Activated naive CD8-positive, alpha-beta T cell treated with anti-CD3 and anti-CD28 coated beads for 36 hours (primary cell): ENCODE results near the gene PHACTR4. TPM values are rescaled to one million over a fixed set of nuclear protein-coding genes. Genes with fewer than 3 reads are reported as not detected.
A peak's percentile ranks its signal among the peaks of the same experiment; 100 is the strongest.

Experiments used
- DNase-seq: peaks from one replicate; pipeline ENCODE4 v3.0.0; 2021
- H3K27ac Mint-ChIP-seq: one replicate; pipeline ENCODE4 v1.8.0; 2022; ENCODE audit warnings: mild to moderate bottlenecking, moderate library complexity, mixed read lengths
- H3K27me3 Mint-ChIP-seq: one replicate; pipeline ENCODE4 v1.8.0; 2022; ENCODE audit warnings: mild to moderate bottlenecking, mixed read lengths
- H3K36me3 Mint-ChIP-seq: one replicate; pipeline ENCODE4 v1.8.0; 2021; ENCODE audit warnings: mild to moderate bottlenecking, mixed read lengths
- H3K4me1 Mint-ChIP-seq: one replicate; pipeline ENCODE4 v1.8.0; 2021; ENCODE audit warnings: mixed read lengths
- H3K4me3 Mint-ChIP-seq: one replicate; pipeline ENCODE4 v1.8.0; 2022; ENCODE audit warnings: mild to moderate bottlenecking, moderate library complexity, mixed read lengths
- H3K9me3 Mint-ChIP-seq: one replicate; pipeline ENCODE4 v1.8.0; 2022; ENCODE audit warnings: mixed read lengths
- total RNA-seq, 2 experiments: library from RNA; stranded (reverse); gene quantifications; one replicate each; pipeline ENCODE4 v1.2.3, GENCODE V29; 2021

Gene PHACTR4
- total RNA-seq, 2 experiments from 2014 or later: 23.9 TPM

- no peaks in the 10 kb centered on the region for H3K27me3 Mint-ChIP-seq
- DNase-seq: no peak
- no peaks in the 10 kb centered on the region for H3K9me3 Mint-ChIP-seq
- no peaks in the 10 kb centered on the region for H3K36me3 Mint-ChIP-seq
- H3K27ac Mint-ChIP-seq: no peak overlapping the region
- peaks cover 6% of the 10 kb centered on the region for H3K4me1 Mint-ChIP-seq
- H3K4me3 Mint-ChIP-seq: no peak overlapping the region
Measured at GRCh38 chr1:28394136-28394535, 24.6 kb downstream of the PHACTR4 start.

- peaks cover 5% of the 10 kb centered on the region for H3K4me1 Mint-ChIP-seq
- DNase-seq: no peak
- H3K36me3 Mint-ChIP-seq: no peaks in the 10 kb centered on the region
- H3K27me3 Mint-ChIP-seq: no peaks in the 10 kb centered on the region
- no peak overlapping the region for H3K4me3 Mint-ChIP-seq
- H3K9me3 Mint-ChIP-seq: no peaks in the 10 kb centered on the region
- no peak overlapping the region for H3K27ac Mint-ChIP-seq
Measured at GRCh38 chr1:28395181-28395580, 25.6 kb downstream of the PHACTR4 start.

GRCh38 chr1:28401760-28402159, 32.2 kb downstream of the PHACTR4 start:
- Mint-ChIP-seq H3K4me1 (peaks cover 4% of the 10 kb centered on the region), H3K4me3 (no peak overlapping the region), H3K36me3 (no peaks in the 10 kb centered on the region), H3K27ac (no peak overlapping the region), H3K27me3 (no peaks in the 10 kb centered on the region), H3K9me3 (no peaks in the 10 kb centered on the region)
- no peak for DNase-seq

GRCh38 chr1:28409090-28409489, 39.5 kb downstream of the PHACTR4 start:
- no peak for DNase-seq
- H3K4me3 Mint-ChIP-seq: no peak overlapping the region
- no peaks in the 10 kb centered on the region for H3K27me3 Mint-ChIP-seq
- H3K36me3 Mint-ChIP-seq: no peaks in the 10 kb centered on the region
- no peaks in the 10 kb centered on the region for H3K9me3 Mint-ChIP-seq
- H3K27ac Mint-ChIP-seq: no peak overlapping the region
- peaks cover 4% of the 10 kb centered on the region for H3K4me1 Mint-ChIP-seq

- Mint-ChIP-seq H3K9me3 (no peaks in the 10 kb centered on the region), H3K27ac (no peak overlapping the region)
Measured at GRCh38 chr1:28411656-28412055, 42.1 kb downstream of the PHACTR4 start.

GRCh38 chr1:28412731-28413130, 43.2 kb downstream of the PHACTR4 start:
- no peaks in the 10 kb centered on the region for H3K27me3 Mint-ChIP-seq
- DNase-seq: no peak
- H3K4me3 Mint-ChIP-seq: no peak overlapping the region
- H3K9me3 Mint-ChIP-seq: no peaks in the 10 kb centered on the region
- H3K4me1 Mint-ChIP-seq: peaks cover 16% of the 10 kb centered on the region
- no peak overlapping the region for H3K27ac Mint-ChIP-seq
- no peaks in the 10 kb centered on the region for H3K36me3 Mint-ChIP-seq

More at GRCh38 chr1:28411656-28412055, 42.1 kb downstream of the PHACTR4 start:
- peaks cover 8% of the 10 kb centered on the region for H3K4me1 Mint-ChIP-seq
- no peak for DNase-seq
- H3K27me3 Mint-ChIP-seq: no peaks in the 10 kb centered on the region
- H3K36me3 Mint-ChIP-seq: no peaks in the 10 kb centered on the region
- H3K4me3 Mint-ChIP-seq: no peak overlapping the region

GRCh38 chr1:28416509-28417194, 47.1 kb downstream of the PHACTR4 start:
- Mint-ChIP-seq H3K9me3 (no peaks in the 10 kb centered on the region), H3K27ac (no peak overlapping the region)
- DNase-seq: no peak

GRCh38 chr1:28417441-28417922, 47.9 kb downstream of the PHACTR4 start:
- Mint-ChIP-seq H3K36me3 (peaks cover 3% of the 10 kb centered on the region), H3K27ac (peak overlapping the region; percentile 76), H3K27me3 (no peaks in the 10 kb centered on the region), H3K4me1 (peaks cover 25% of the 10 kb centered on the region), H3K9me3 (no peaks in the 10 kb centered on the region), H3K4me3 (no peak overlapping the region)
- peak; percentile 21 for DNase-seq

More at GRCh38 chr1:28416509-28417194, 47.1 kb downstream of the PHACTR4 start:
- Mint-ChIP-seq H3K4me3 (no peak overlapping the region), H3K4me1 (peaks cover 22% of the 10 kb centered on the region), H3K36me3 (peaks cover 3% of the 10 kb centered on the region), H3K27me3 (no peaks in the 10 kb centered on the region)

- Mint-ChIP-seq H3K4me1 (peaks cover 25% of the 10 kb centered on the region), H3K27ac (peak overlapping the region; percentile 76), H3K4me3 (no peak overlapping the region), H3K9me3 (no peaks in the 10 kb centered on the region), H3K36me3 (peaks cover 3% of the 10 kb centered on the region), H3K27me3 (no peaks in the 10 kb centered on the region)
- DNase-seq: no peak
Measured at GRCh38 chr1:28417926-28418637, 48.5 kb downstream of the PHACTR4 start.

GRCh38 chr1:28421744-28422143, 52.2 kb downstream of the PHACTR4 start:
- no peaks in the 10 kb centered on the region for H3K27me3 Mint-ChIP-seq
- peaks cover 3% of the 10 kb centered on the region for H3K36me3 Mint-ChIP-seq
- H3K4me3 Mint-ChIP-seq: no peak overlapping the region
- peaks cover 23% of the 10 kb centered on the region for H3K4me1 Mint-ChIP-seq
- no peak overlapping the region for H3K27ac Mint-ChIP-seq
- no peak for DNase-seq
- no peaks in the 10 kb centered on the region for H3K9me3 Mint-ChIP-seq

- H3K4me1 Mint-ChIP-seq: peaks cover 11% of the 10 kb centered on the region
- no peaks in the 10 kb centered on the region for H3K9me3 Mint-ChIP-seq
- no peak overlapping the region for H3K27ac Mint-ChIP-seq
- no peaks in the 10 kb centered on the region for H3K27me3 Mint-ChIP-seq
- no peak overlapping the region for H3K4me3 Mint-ChIP-seq
- H3K36me3 Mint-ChIP-seq: no peaks in the 10 kb centered on the region
- DNase-seq: no peak
Measured at GRCh38 chr1:28426831-28427230, 57.3 kb downstream of the PHACTR4 start.

GRCh38 chr1:28428012-28428411, 58.5 kb downstream of the PHACTR4 start:
- no peaks in the 10 kb centered on the region for H3K36me3 Mint-ChIP-seq

GRCh38 chr1:28428990-28429520, 59.5 kb downstream of the PHACTR4 start:
- Mint-ChIP-seq H3K36me3 (no peaks in the 10 kb centered on the region), H3K4me1 (peaks cover 10% of the 10 kb centered on the region), H3K27ac (no peak overlapping the region), H3K4me3 (no peak overlapping the region), H3K9me3 (no peaks in the 10 kb centered on the region), H3K27me3 (no peaks in the 10 kb centered on the region)
- no peak for DNase-seq

More at GRCh38 chr1:28428012-28428411, 58.5 kb downstream of the PHACTR4 start:
- Mint-ChIP-seq H3K4me1 (peaks cover 10% of the 10 kb centered on the region), H3K4me3 (no peak overlapping the region), H3K27ac (no peak overlapping the region), H3K9me3 (no peaks in the 10 kb centered on the region), H3K27me3 (no peaks in the 10 kb centered on the region)
- no peak for DNase-seq

- Mint-ChIP-seq H3K27ac (no peak overlapping the region), H3K9me3 (no peaks in the 10 kb centered on the region), H3K4me3 (no peak overlapping the region), H3K36me3 (peaks cover 2% of the 10 kb centered on the region), H3K4me1 (peaks cover 23% of the 10 kb centered on the region), H3K27me3 (no peaks in the 10 kb centered on the region)
- DNase-seq: no peak
Measured at GRCh38 chr1:28436211-28436769, 66.8 kb downstream of the PHACTR4 start.

GRCh38 chr1:28437264-28437923, 67.9 kb downstream of the PHACTR4 start:
- H3K4me3 Mint-ChIP-seq: peak overlapping the region; percentile 71

More at GRCh38 chr1:28437264-28437923, 67.9 kb downstream of the PHACTR4 start:
- Mint-ChIP-seq H3K9me3 (no peaks in the 10 kb centered on the region), H3K27ac (peak overlapping the region; percentile 75), H3K27me3 (no peaks in the 10 kb centered on the region), H3K36me3 (peaks cover 2% of the 10 kb centered on the region), H3K4me1 (peaks cover 23% of the 10 kb centered on the region)
- DNase-seq: no peak
